HEK293 (cell line): ENCODE measurements around the gene ARHGDIB.

Experiments
- CTCF ChIA-PET: fragments of 350-600 bp; formaldehyde crosslinking; extraction: SDS; loops from one replicate; lab custom pipeline; 2021; ENCODE audit warnings: antibody characterized with exemption; lab: Yijun Ruan, JAX
- POLR2A ChIA-PET: fragments of 300-600 bp; formaldehyde crosslinking; extraction: SDS; loops from one replicate; lab custom pipeline; 2020; ENCODE audit warnings: antibody characterized with exemption, inconsistent platforms; lab: Yijun Ruan, JAX
- H3K27ac ChIP-seq: fragments of 200-500 bp; sonication (Bioruptor generic); 2 replicates; pipeline ENCODE4 v1.5.1; 2014; ENCODE audit warnings: low read depth, low read length, control low read depth, inconsistent platforms; ENCODE audit errors: extremely low read depth
- H3K36me3 ChIP-seq, 2 experiments: fragments of 200-500 bp in 1 of 2; sonication (Bioruptor generic) in 1 of 2; 1 replicate in 1 of 2; 2 replicates in 1 of 2; pipeline ENCODE4 v1.5.1; 2014 to 2017; ENCODE audit warnings: inconsistent platforms in 2 of 2, low read length in 2 of 2; ENCODE audit not compliant: control insufficient read depth in 2 of 2, insufficient read depth in 1 of 2
- H3K4me1 ChIP-seq: fragments of 200-500 bp; sonication (Bioruptor generic); 2 replicates; pipeline ENCODE4 v1.5.1; 2014; ENCODE audit warnings: mild to moderate bottlenecking, low read length, inconsistent platforms; ENCODE audit not compliant: control insufficient read depth, insufficient read depth
- H3K4me3 ChIP-seq: 2 replicates; pipeline ENCODE4 v1.5.1; 2011; ENCODE audit warnings: low read depth, mild to moderate bottlenecking, control low read depth, low read length, moderate library complexity
- H3K9me3 ChIP-seq: fragments of 200-500 bp; sonication (Bioruptor generic); 2 replicates; pipeline ENCODE4 v1.5.1; 2014; ENCODE audit warnings: low read depth, low read length, inconsistent platforms; ENCODE audit not compliant: control insufficient read depth, insufficient read depth
- BCL11A ChIP-seq: fragments of 450-650 bp; formaldehyde crosslinking; IDR thresholded peaks from 2 replicates; pipeline ENCODE4 v1.5.1; 2016; ENCODE audit warnings: low read depth, missing biosample characterization, missing genetic modification characterization
- HOXC10 ChIP-seq: sonication (generic); formaldehyde crosslinking; IDR thresholded peaks from 2 replicates; pipeline ENCODE4 v1.8.1; 2023; ENCODE audit warnings: mild to moderate bottlenecking, missing genetic modification reagents
- KLF8 ChIP-seq: fragments of 450-650 bp; formaldehyde crosslinking; IDR thresholded peaks from 2 replicates; pipeline ENCODE4 v1.5.1; 2016; ENCODE audit warnings: missing biosample characterization, missing genetic modification characterization
- MYNN ChIP-seq: fragments of 450-650 bp; formaldehyde crosslinking; IDR thresholded peaks from 2 replicates; pipeline ENCODE4 v1.5.1; 2016; ENCODE audit warnings: missing biosample characterization, missing genetic modification characterization, borderline replicate concordance
- OVOL3 ChIP-seq: fragments of 450-650 bp; formaldehyde crosslinking; IDR thresholded peaks from 2 replicates; pipeline ENCODE4 v1.5.1; 2016; ENCODE audit warnings: missing biosample characterization, missing genetic modification characterization
- RBAK ChIP-seq: fragments of 450-650 bp; formaldehyde crosslinking; IDR thresholded peaks from 2 replicates; pipeline ENCODE4 v1.5.1; 2016; ENCODE audit warnings: missing biosample characterization, missing genetic modification characterization
- SETDB1 ChIP-seq: IDR thresholded peaks from one replicate; pipeline ENCODE4 v1.6.1; 2017; ENCODE audit warnings: mild to moderate bottlenecking, low read length, moderate library complexity, mixed read lengths; ENCODE audit not compliant: insufficient read length
- ZNF114 ChIP-seq: fragments of 450-650 bp; formaldehyde crosslinking; IDR thresholded peaks from 2 replicates; pipeline ENCODE4 v1.5.0; 2017; ENCODE audit warnings: missing biosample characterization, missing genetic modification characterization
- ZNF132 ChIP-seq: fragments of 450-650 bp; formaldehyde crosslinking; IDR thresholded peaks from 2 replicates; pipeline ENCODE4 v1.5.1; 2017; ENCODE audit warnings: missing biosample characterization, missing genetic modification characterization, borderline replicate concordance
- ZNF138 ChIP-seq: fragments of 450-650 bp; formaldehyde crosslinking; IDR thresholded peaks from 2 replicates; pipeline ENCODE4 v1.5.1; 2016; ENCODE audit warnings: missing biosample characterization, missing genetic modification characterization, borderline replicate concordance
- ZNF16 ChIP-seq: fragments of 450-650 bp; formaldehyde crosslinking; IDR thresholded peaks from 2 replicates; pipeline ENCODE4 v1.5.1; 2016; ENCODE audit warnings: low read depth, missing biosample characterization, missing genetic modification characterization
- ZNF184 ChIP-seq: fragments of 450-650 bp; IDR thresholded peaks from 2 replicates; pipeline ENCODE4 v1.5.1; 2018; ENCODE audit warnings: missing biosample characterization, mild to moderate bottlenecking, missing genetic modification characterization
- ZNF354C ChIP-seq: fragments of 450-650 bp; formaldehyde crosslinking; IDR thresholded peaks from 2 replicates; pipeline ENCODE4 v1.5.1; 2016; ENCODE audit warnings: missing biosample characterization, missing genetic modification characterization, low read depth, borderline replicate concordance
- ZNF549 ChIP-seq: fragments of 450-650 bp; IDR thresholded peaks from 2 replicates; pipeline ENCODE4 v1.5.1; 2018; ENCODE audit warnings: missing biosample characterization, missing genetic modification characterization, mild to moderate bottlenecking, inconsistent platforms, moderate library complexity
- ZNF560 ChIP-seq: fragments of 450-650 bp; formaldehyde crosslinking; IDR thresholded peaks from 2 replicates; pipeline ENCODE4 v1.5.1; 2017; ENCODE audit warnings: missing biosample characterization, missing genetic modification characterization, borderline replicate concordance
- ZNF596 ChIP-seq: fragments of 450-650 bp; IDR thresholded peaks from 2 replicates; pipeline ENCODE4 v1.5.0; 2018; ENCODE audit warnings: missing biosample characterization, mild to moderate bottlenecking, missing genetic modification characterization, moderate library complexity
- ZNF626 ChIP-seq: fragments of 450-650 bp; sonication (Bioruptor Pico); formaldehyde crosslinking; IDR thresholded peaks from 2 replicates; pipeline ENCODE4 v1.5.1; 2018; ENCODE audit warnings: missing biosample characterization, missing genetic modification characterization, inconsistent platforms
- ZNF629 ChIP-seq: fragments of 450-650 bp; formaldehyde crosslinking; IDR thresholded peaks from 2 replicates; pipeline ENCODE4 v1.5.1; 2017; ENCODE audit warnings: missing biosample characterization, missing genetic modification characterization
- ZNF76 ChIP-seq: fragments of 450-650 bp; formaldehyde crosslinking; IDR thresholded peaks from 2 replicates; pipeline ENCODE4; 2016; ENCODE audit warnings: low read depth, missing biosample characterization, missing genetic modification characterization, borderline replicate concordance
- ZSCAN30 ChIP-seq: fragments of 450-650 bp; IDR thresholded peaks from 2 replicates; pipeline ENCODE4 v1.5.1; 2018; ENCODE audit warnings: missing biosample characterization, mild to moderate bottlenecking, missing genetic modification characterization, moderate library complexity
- TF ChIP-seq, protein P1 (sequence below): fragments of 450-650 bp; formaldehyde crosslinking; IDR thresholded peaks from 2 replicates; pipeline ENCODE4 v1.5.1; 2016; ENCODE audit warnings: missing biosample characterization, missing genetic modification characterization
- TF ChIP-seq, protein P2 (sequence below): fragments of 450-650 bp; formaldehyde crosslinking; IDR thresholded peaks from 2 replicates; pipeline ENCODE4 v1.5.1; 2016; ENCODE audit warnings: missing biosample characterization, missing genetic modification characterization
- TF ChIP-seq, protein P3 (sequence below): sonication (generic); formaldehyde crosslinking; IDR thresholded peaks from 2 replicates; pipeline ENCODE4 v1.8.1; 2022; ENCODE audit warnings: mild to moderate bottlenecking, moderate library complexity, missing genetic modification reagents
- TF ChIP-seq, protein P4 (sequence below): fragments of 450-650 bp; formaldehyde crosslinking; IDR thresholded peaks from 2 replicates; pipeline ENCODE4 v1.5.1; 2016; ENCODE audit warnings: missing biosample characterization, missing genetic modification characterization
- TF ChIP-seq, protein P5 (sequence below): fragments of 450-650 bp; formaldehyde crosslinking; IDR thresholded peaks from 2 replicates; pipeline ENCODE4 v1.5.1; 2016; ENCODE audit warnings: missing biosample characterization, missing genetic modification characterization

The ARHGDIB gene

DNA sequence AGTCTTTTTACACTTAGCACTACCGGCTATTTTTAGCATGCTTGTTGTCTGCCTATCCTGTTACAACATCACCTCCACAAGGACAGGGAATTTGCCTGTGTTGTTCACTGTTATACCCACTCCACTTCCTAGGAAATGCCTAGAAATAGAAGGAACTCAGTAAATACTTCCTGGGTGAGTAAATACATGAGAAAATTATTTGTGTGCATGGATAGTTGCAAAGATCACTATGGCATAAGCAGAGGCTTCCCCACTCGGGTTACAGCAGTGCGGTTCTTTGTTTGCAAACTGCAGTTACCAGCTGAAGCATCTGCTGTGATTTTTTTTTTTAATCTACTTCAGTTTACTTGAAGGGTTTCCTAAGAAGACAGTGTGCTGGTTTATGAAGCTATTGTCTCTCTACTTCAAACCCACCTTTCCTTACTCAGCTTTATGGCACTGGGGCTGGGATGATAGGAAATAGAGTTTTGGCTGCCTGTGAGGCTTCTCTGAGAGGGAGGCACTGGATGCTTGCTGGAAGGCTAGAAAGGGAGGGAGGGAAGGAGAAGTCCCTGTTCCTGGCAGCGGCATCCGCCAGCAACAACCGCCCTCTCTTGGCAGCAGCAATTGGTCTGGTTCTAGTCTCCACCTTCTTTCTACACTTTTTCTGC lies 40.5 kb upstream of the ARHGDIB start (continued):
- TF ChIP-seq, protein P1, sequence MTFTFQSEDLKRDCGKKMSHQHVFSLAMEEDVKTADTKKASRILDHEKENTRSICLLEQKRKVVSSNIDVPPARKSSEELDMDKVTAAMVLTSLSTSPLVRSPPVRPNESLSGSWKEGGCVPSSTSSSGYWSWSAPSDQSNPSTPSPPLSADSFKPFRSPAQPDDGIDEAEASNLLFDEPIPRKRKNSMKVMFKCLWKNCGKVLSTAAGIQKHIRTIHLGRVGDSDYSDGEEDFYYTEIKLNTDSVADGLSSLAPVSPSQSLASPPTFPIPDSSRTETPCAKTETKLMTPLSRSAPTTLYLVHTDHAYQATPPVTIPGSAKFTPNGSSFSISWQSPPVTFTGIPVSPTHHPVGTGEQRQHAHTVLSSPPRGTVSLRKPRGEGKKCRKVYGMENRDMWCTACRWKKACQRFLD (tag by site-specific recombination), result no peak
- TF ChIP-seq OVOL3, result no peak

DNA sequence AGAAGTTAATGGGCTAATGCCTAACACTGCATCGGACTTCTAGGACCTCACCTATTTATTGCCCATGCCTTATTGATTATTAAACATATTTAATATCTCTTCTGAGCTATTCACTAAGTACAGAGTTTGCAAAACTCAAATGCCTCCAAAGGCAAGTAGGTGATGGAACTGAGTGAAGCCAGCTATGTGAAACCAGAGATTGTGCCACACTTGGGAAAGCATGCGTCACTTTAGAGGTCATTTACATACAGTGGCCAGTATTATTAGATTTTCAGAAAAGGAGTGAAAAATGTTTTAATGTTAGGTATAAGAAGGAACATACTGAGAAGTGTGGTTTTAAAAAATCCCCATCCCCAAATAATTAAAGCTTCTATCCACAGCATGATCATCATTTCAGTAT lies 39.2 kb upstream of the ARHGDIB start:
- H3K36me3 ChIP-seq, result no peaks in the 10 kb centered on the region
- TF ChIP-seq SETDB1 (no peak), ZNF16 (tag by site-specific recombination) (no peak), BCL11A (tag by site-specific recombination) (no peak)
- TF ChIP-seq, all 188 proteins: peak for 0
- no peaks in the 10 kb centered on the region for H3K4me1 ChIP-seq
- H3K9me3 ChIP-seq, result no peaks in the 10 kb centered on the region
- H3K4me3 ChIP-seq, result no peak overlapping the region
- CTCF ChIA-PET, result interaction anchor here (0.6 to 1.2 kb wide), 2 partner anchors 155 to 221 kb away, joined by 3 to 4 read pairs; partner anchors contain the start of gene RERG
- H3K27ac ChIP-seq, result no peak overlapping the region
- POLR2A ChIA-PET, result no interaction called here

DNA sequence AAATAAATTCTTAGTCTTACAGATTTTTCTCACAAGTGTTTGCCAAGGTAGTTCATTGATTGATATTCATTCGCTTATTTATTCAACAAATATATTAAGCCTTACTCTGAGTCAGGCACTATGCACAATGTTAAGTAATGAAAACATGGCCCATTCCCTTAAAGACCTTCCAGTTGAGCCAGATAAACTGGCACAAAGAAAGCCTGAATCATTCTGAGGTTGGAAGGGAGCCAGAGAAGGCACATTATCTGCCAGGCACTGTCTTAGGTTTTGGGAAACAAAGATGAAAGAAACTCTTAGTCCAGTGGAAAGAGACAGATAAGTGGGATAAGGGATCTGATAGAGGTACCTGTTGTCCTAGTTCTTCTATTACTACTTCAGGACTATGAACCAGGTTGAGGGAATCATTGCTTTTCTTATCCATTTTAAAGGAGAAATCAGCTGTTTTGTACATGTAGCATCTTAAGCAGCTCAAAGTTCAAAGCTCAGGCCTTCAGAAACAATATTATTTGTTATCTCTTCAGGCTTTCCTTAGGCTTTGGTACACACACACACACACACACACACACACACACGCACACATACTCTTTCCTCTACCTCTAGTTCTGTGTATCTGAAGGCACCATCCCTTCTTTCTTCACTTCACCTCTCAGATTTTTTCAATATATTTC lies 38.4 kb upstream of the ARHGDIB start:
- no peaks in the 10 kb centered on the region for H3K9me3 ChIP-seq
- ChIA-PET POLR2A (no interaction called here), CTCF (interaction anchor here (1.2 to 1.5 kb wide), 2 partner anchors 154 to 189 kb away, joined by 4 read pairs; no protein-coding TSS in a partner anchor)
- TF ChIP-seq MYNN (tag by site-specific recombination), result no peak
- no peak for TF ChIP-seq ZNF596
- no peak for TF ChIP-seq HOXC10
- TF ChIP-seq ZNF132 (tag by site-specific recombination), result no peak
- TF ChIP-seq ZSCAN30, result no peak
- TF ChIP-seq ZNF138 (tag by site-specific recombination), result no peak
- TF ChIP-seq, protein P2, sequence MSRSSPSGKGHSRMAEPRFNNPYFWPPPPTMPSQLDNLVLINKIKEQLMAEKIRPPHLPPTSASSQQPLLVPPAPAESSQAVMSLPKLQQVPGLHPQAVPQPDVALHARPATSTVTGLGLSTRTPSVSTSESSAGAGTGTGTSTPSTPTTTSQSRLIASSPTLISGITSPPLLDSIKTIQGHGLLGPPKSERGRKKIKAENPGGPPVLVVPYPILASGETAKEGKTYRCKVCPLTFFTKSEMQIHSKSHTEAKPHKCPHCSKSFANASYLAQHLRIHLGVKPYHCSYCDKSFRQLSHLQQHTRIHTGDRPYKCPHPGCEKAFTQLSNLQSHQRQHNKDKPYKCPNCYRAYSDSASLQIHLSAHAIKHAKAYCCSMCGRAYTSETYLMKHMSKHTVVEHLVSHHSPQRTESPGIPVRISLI (tag by site-specific recombination), result no peak
- no peak for TF ChIP-seq RBAK (tag by site-specific recombination)
- TF ChIP-seq ZNF184 (tag by site-specific recombination), result no peak
- TF ChIP-seq ZNF76, result no peak
- TF ChIP-seq, protein P3, sequence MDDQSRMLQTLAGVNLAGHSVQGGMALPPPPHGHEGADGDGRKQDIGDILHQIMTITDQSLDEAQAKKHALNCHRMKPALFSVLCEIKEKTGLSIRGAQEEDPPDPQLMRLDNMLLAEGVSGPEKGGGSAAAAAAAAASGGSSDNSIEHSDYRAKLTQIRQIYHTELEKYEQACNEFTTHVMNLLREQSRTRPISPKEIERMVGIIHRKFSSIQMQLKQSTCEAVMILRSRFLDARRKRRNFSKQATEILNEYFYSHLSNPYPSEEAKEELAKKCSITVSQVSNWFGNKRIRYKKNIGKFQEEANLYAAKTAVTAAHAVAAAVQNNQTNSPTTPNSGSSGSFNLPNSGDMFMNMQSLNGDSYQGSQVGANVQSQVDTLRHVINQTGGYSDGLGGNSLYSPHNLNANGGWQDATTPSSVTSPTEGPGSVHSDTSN, result no peak
- TF ChIP-seq ZNF114 (tag by site-specific recombination), result no peak
- TF ChIP-seq ZNF629, result no peak
- TF ChIP-seq, protein P4, sequence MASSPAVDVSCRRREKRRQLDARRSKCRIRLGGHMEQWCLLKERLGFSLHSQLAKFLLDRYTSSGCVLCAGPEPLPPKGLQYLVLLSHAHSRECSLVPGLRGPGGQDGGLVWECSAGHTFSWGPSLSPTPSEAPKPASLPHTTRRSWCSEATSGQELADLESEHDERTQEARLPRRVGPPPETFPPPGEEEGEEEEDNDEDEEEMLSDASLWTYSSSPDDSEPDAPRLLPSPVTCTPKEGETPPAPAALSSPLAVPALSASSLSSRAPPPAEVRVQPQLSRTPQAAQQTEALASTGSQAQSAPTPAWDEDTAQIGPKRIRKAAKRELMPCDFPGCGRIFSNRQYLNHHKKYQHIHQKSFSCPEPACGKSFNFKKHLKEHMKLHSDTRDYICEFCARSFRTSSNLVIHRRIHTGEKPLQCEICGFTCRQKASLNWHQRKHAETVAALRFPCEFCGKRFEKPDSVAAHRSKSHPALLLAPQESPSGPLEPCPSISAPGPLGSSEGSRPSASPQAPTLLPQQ (tag by site-specific recombination), result no peak
- TF ChIP-seq, protein P5, sequence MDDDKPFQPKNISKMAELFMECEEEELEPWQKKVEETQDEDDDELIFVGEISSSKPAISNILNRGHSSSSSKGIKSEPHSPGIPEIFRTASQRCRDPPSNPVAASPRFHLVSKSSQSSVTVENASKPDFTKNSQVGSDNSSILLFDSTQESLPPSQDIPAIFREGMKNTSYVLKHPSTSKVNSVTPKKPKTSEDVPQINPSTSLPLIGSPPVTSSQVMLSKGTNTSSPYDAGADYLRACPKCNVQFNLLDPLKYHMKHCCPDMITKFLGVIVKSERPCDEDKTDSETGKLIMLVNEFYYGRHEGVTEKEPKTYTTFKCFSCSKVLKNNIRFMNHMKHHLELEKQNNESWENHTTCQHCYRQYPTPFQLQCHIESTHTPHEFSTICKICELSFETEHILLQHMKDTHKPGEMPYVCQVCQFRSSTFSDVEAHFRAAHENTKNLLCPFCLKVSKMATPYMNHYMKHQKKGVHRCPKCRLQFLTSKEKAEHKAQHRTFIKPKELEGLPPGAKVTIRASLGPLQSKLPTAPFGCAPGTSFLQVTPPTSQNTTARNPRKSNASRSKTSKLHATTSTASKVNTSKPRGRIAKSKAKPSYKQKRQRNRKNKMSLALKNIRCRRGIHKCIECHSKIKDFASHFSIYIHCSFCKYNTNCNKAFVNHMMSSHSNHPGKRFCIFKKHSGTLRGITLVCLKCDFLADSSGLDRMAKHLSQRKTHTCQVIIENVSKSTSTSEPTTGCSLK, result no peak
- TF ChIP-seq ZNF354C (tag by site-specific recombination), result no peak
- no peak for TF ChIP-seq ZNF626
- no peak for TF ChIP-seq ZNF549
- no peak for TF ChIP-seq ZNF560 (tag by site-specific recombination)
- TF ChIP-seq KLF8, result no peak
- H3K4me1 ChIP-seq, result no peaks in the 10 kb centered on the region
- H3K27ac ChIP-seq, result no peak overlapping the region
- no peaks in the 10 kb centered on the region for H3K36me3 ChIP-seq
- H3K4me3 ChIP-seq, result no peak overlapping the region
